Measurements from ENCODE around the gene IL12RB1.
"Not testable (repeated sequence)": the region's sequence is repeated elsewhere in the genome, so short reads cannot be mapped to it uniquely, and the experiment has no call there.

The IL12RB1 gene

GRCh38 chr19:18110609-18111232, 24.0 kb upstream of the IL12RB1 start:
- DNase-seq: no peak

GRCh38 chr19:18109733-18110608, 23.2 kb upstream of the IL12RB1 start:
- DNase-seq: peak; percentile 31

GRCh38 chr19:18109341-18109732, 22.6 kb upstream of the IL12RB1 start:
- DNase-seq: no peak

GRCh38 chr19:18108897-18109296, 22.2 kb upstream of the IL12RB1 start:
- DNase-seq: no peak

GRCh38 chr19:18107235-18107634, 20.5 kb upstream of the IL12RB1 start:
- DNase-seq: no peak

GRCh38 chr19:18105259-18105658, 18.5 kb upstream of the IL12RB1 start:
- not testable (repeated sequence) for DNase-seq

GRCh38 chr19:18104793-18105131, 18.0 kb upstream of the IL12RB1 start:
- no peak for DNase-seq

- DNase-seq: no peak
These were observed 16.3 kb upstream of the IL12RB1 start for GRCh38 chr19:18102916-18103542.

- no peak for DNase-seq
These were observed 14.5 kb upstream of the IL12RB1 start for GRCh38 chr19:18101268-18101667.

GRCh38 chr19:18100710-18101109, 14.0 kb upstream of the IL12RB1 start:
- no peak for DNase-seq

GRCh38 chr19:18099623-18099995, 12.9 kb upstream of the IL12RB1 start:
- DNase-seq: no peak

GRCh38 chr19:18098891-18099622, 12.3 kb upstream of the IL12RB1 start:
- DNase-seq: peak; percentile 14

- DNase-seq: no peak
These were observed 11.5 kb upstream of the IL12RB1 start for GRCh38 chr19:18097993-18098890.

- peak; percentile 81 for DNase-seq
These were observed 10.7 kb upstream of the IL12RB1 start, which contains the start of gene MAST3 for GRCh38 chr19:18097217-18097992. Gene MAST3, plus strand, starts transcription at chr19:18097778. Its CDS starts 15 bp downstream, at chr19:18097793.

GRCh38 chr19:18096258-18096657, 9.5 kb upstream of the IL12RB1 start:
- no peak for DNase-seq

GRCh38 chr19:18093439-18094161, 6.9 kb upstream of the IL12RB1 start:
- DNase-seq: no peak

DNA sequence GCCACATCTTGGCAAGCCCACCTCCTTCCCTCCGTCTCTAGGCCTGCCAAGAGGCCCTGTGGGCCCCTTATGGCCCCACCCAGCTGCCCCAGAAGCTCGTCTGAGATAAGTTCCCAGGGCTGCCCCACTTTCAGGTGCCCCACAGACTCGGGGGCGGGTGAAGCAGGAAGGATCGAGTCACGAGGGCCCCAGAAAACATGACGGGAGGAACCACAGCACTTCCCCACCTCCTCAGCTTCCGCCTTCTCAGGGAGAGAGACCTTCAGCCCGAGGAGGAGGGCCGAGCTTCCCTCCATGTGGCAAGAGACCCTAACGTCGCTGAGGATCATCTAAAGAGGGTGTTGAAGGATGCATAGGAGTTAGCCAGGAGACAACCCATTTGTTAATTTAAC, 4.5 kb upstream of the IL12RB1 start:
- DNase-seq: peak; percentile 58

DNA sequence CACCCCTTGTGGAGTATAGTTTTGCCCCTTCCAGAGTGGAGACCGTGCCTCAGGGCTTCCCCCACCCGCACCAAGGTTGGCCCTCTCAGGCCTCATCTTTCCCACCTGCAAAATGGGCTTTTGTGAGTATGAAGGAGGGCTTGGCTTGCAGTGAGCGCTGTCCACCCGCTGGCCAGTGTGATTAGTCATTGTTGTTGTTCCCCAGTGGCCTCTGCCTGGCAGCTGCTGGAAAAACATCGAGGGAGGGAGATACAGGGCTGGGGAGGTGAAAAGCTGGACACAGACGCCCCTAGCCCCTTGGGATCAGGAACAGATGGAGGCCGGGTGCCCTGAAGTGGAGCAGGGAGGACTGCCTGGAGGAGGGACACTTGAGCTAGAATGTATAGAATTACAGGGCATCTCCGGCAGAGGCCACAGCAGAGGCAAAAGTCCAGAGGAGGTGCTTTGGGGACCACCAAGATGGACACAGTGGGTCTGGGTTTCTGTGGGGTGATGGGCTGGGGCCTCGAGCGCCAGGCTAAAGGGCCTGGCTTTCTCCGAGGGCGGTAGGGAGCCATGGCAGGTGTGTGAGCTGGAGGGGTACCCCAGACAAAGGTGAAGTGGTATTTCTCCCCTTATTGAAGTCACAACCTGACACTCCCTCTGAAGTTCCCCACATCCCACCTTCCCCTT, 3.9 kb upstream of the IL12RB1 start:
- no peak for DNase-seq

DNA sequence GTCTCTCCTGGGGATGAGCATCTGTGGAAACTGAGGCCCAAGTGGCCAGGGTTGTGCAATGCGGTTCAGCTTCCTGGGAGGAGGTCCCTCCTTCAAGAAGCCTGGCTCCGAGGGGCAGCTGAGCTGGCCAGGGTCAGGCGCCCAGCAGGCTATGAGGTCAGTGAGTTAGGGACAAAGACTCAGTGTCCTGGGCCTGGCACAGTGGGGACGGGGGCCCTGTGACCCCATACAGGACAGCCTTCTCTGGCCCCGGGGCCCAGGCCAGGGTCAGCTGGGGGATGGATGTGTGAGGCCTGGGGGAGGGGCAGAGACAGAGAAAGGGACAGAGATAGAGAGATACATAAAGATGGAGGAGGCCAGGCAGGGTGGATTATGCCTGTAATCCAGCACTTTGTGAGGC, 3.0 kb upstream of the IL12RB1 start:
- DNase-seq: no peak

DNA sequence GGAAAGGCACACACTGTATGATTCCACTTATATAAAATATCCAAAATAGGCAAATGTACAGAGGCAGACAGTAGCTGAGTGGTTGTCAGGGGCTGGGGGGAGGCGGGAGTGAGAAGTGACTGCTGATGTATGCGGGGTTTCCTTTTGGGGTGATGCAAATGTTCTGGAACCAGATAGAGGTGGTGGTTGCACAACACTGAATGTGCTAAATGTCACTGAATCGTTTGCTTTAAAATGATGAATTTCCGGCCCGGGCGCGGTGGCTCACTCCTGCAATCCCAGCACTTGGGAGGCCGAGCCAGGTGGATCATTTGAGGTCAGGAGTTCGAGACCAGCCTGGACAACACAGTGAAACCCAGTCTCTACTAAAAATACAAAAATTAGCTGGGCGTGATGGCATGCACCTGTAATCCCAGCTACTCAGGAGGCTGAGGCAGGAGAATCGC, 2.4 kb upstream of the IL12RB1 start:
- DNase-seq: peak; percentile 27

Measured in effector CD8-positive, alpha-beta T cell (primary cell).